Inflammatory macrophage treated with lipopolysaccharide for 1 hour (primary cell): ENCODE data around the gene HOXA11.

Experiments
- DNase-seq, 2 donors: peaks; one replicate each; pipeline ENCODE4 v3.0.0-alpha.2; 2020 to 2022

HOXA11 gene

GRCh38 chr7:27185013-27185853 is at the start of gene HOXA11:
Gene HOXA11, minus strand, starts transcription at chr7:27185232. Its CDS starts 88 bp downstream, at chr7:27185144.
- no peak for DNase-seq

GRCh38 chr7:27229448-27229847 is 44.4 kb upstream of the HOXA11 start:
- DNase-seq = no peak

GRCh38 chr7:27224983-27225934 is 40.2 kb upstream of the HOXA11 start:
- no peak for DNase-seq

- no peak for DNase-seq
These were observed 39.0 kb upstream of the HOXA11 start for GRCh38 chr7:27223941-27224575.

GRCh38 chr7:27221201-27221797 is 36.3 kb upstream of the HOXA11 start:
- DNase-seq = no peak

DNA sequence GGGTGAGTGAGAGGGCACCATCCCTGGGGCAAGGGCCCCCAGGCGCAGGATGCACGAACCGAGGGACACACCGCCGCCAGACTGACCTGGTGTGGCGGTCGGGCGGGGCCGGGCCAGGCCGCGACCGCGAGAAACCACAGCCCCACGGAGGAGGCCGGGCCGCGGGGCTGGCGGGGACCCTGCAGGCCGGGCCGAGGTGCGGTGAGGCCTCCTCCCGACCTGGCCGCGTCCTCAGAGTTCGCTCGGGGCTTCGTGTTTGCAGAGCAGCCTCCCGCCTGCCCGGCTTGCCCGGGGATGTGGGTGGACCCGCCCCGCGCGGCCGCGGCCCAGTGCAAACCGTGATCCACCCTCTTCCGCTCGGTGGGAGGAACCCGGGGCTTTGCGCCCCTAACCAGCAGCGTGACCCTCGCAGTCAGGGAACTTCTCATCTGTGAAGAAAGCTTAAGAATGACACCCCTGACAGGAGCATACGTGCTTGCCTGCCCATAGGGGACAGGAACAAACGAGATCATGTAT is 35.5 kb upstream of the HOXA11 start:
- DNase-seq = no peak

DNA sequence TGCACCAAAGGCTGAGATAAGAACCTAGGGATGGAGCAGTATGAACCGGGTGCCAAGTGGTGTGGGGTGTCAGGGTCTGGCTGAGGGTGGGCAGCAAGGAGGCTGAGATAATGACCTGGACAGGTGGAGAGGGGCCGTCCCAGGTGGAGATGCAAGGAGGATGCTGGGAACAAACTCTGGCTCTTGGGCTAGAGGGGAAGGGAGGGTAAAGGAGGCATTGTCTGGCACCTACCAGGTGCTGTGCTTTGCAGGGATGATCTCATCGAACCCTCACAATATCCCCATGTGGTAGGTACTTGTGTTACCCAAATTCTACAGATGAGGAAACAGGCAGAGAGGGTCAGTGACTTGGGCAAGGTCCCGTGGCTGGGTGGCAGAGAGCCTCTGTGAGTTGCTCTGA is 34.8 kb upstream of the HOXA11 start:
- DNase-seq = no peak

DNA sequence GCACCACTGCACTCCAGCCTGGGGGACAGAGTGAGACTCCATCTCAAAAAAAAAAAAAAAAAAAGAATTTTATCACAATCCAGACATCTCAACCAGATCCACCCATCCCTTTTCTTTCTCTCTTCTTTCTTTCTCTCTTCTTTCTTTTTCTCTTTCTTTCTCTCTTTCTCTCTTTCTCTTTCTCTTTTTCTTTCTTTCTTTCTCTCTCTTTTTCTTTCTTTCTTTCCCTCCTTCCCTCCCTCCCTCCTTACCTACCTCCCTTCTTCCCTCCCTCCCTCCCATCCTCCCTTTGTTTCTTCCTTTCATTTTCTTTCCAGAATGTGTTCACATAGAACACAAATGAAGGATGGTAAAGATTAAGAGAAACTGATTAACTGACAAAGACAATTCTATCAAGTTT is 32.9 kb upstream of the HOXA11 start:
- DNase-seq = no peak

DNA sequence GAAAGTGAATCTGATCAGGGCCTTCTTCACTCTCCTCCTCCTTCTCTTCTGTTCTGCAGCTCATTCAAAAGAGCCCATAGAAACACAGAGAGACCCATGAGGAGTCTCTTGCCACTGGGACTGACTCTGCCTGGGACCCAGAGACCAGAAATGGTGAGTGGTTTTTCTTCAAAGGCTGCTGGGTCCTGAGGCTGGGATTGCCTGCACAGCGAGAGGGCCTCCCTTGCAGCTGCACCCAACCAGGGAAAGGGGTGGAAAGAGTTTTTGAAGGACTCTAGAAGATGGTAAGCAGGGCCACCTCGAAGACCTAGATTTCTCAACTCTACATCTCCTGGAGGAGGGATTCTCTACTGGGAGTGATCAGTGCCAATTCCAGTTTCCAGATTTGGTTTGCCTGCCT is 30.3 kb upstream of the HOXA11 start:
- no peak for DNase-seq

DNA sequence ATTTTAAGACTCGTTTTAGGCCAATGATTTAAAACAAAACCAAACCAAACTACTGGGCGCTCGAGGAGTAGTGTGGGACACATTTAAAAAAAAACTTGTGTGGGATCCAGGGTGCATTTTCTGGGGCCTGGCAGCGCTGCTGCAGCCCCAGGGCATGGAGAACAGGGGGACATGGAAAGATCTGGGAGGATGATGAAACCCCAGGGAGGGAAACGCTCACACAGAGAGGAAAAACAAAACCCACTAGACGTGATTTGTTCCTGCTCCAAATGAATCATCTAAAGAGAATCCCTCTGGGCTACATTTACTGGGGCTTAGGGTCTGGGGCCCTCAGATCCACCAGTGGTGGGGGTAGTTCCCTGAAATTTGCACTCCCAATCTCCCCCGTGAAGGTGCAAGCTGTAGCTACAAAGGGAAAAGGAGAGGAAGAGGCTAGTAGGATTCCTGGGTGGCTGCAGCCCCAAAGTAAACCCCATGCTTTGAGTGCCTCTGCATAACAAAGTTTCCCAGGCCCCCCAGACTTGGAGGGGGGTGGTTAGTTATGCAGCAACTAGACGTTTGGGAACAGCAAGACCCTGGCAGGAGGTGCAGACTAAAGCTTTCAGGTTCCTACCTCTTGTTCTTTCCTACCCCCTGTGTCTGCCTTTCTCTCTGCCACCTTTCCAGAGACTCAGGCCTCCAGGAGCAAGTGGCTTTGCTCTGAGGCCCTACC is 29.4 kb upstream of the HOXA11 start:
- no peak for DNase-seq

DNA sequence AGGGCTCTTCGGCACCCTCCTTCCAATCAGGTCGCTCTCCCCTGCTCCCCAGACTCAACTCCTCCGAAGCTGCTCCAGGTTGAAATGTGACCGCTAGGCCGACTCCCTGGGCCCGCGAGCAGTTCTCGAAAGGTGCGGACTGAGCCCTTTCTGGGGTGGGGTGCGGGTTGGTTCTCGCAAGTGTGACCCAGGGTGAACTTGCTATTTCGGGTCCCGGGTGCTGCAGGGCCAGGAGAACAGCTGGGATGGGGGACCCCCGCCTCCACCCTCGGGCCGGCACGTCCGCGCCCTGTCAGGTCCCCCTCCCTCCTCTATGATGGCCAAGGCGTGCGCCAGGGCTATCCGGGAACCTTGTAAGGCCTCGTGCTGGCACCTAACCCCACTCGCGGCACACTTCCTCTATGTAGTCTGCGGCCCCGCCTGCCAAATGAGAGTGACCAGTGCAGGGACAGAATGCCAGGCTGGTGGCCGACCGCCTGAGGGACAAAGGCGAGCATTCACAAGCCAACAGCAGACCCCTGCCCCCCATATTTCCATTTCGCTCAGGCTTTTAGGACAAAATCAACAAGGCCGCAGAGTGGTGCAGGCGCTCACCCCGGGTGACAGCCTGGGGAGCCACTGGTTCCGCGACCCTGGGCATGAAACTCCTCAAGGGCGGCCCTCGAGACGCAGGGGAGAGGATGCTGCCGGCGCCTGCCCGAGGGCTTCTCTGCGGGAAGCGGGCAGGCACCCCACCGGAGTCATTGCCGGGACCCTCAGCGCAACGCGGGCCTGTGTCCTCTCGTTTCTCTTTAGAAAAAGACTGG is 28.6 kb upstream of the HOXA11 start:
- DNase-seq = no peak

GRCh38 chr7:27212497-27213432 is 27.7 kb upstream of the HOXA11 start:
- DNase-seq = no peak

- DNase-seq = no peak
These were observed 26.8 kb upstream of the HOXA11 start for GRCh38 chr7:27211764-27212204.

DNA sequence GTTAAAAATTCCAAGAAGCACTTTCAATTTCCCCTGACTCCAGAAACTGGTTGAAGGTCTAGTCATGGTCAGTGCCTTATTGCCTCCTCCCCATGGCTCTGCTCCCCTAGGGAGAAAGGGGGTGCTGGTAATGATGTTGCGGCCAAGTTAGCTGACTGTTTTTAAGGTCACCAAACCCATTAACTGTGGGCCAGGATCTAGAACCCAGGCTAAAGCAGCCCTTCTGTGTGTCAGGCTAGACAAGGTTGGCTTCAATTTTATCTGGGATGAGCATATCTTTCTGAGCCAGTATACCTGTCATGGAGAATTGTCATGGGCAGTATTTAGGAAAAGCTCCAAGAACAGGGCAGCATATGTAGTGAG is 26.0 kb upstream of the HOXA11 start:
- no peak for DNase-seq

DNA sequence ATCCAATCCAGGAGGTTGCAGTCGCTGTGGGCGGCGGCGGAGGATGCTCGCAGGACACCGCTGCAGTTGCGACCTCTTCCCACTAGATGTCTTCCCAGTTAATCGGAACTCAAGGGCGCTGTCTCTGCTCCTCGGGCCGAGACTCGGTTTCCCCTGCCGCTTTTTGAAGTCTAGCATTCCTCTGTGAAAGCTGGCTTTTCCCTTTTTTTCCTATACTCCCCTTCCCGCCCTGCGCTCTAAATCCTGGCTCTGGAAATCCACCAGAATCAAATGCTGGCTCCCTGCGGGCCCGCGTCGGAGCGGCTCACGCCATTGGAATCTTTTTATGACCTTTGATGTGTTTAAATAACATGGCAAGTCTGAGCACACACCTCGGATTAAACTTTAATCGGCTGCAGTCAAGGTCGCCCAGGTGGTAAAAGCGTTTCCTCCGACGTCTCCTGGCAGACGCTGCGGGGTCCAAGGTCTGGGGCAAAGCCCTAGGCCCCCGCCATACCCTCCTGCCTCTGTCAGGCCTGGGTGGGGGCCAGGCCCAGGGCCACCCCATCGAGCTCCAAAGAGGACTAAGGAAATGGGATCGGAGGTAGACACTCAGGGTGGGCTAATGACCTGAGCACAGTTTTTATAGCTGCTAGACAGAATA is 25.5 kb upstream of the HOXA11 start:
- peak; percentile 26 to 66 for DNase-seq

- no peak for DNase-seq
These were observed 25.0 kb upstream of the HOXA11 start for GRCh38 chr7:27209933-27210440.

DNA sequence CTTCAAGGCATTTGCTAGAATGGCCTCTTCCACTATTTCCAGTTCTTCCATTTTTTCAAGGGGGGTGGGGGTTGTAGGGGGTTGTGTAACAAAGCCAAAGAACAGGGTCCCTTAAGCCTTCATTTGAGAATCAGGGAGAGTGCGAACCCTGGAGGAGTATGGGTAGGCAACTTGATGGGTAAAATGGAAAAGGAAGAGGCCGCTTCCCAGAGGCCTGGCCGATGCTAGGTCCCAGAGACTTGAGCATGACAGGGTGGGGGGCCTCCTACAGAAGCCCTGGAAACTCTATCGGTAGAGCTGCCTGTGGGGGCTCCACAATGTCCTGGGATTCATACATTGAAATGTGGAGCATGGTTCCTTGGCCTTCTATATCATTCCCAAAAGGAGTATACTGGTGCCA is 24.0 kb upstream of the HOXA11 start:
- DNase-seq = no peak

GRCh38 chr7:27207348-27207985 is 22.4 kb upstream of the HOXA11 start:
- DNase-seq = no peak
